Medulla oblongata (tissue), 1 donor: ENCODE data around the gene EMSY.

Source experiments
- DNase-seq: peaks from one replicate; pipeline ENCODE4 v3.0.0-alpha.2; 2015; ENCODE audit errors: extremely low spot score

The EMSY gene

DNA sequence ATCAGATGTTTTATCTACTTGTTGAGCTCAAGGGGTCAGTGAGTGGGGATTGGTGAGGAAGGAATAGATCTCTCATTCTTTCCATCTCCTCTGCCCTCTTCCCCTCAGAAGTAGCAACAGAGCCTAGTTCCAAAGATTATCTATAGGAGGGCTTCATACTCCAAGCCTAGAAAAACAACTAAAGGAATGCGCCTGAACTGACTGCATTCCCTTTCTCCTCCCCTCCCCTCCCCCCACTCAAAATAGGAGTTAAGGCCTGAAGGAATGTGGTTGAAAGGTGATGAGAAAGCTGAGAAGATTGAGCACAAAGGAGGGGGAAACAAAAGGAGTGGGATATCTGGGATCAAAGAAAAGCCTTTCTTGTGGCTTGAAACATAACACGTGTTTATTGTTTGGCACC, 10.5 kb downstream of the EMSY start:
- DNase-seq = no peak

- no peak for DNase-seq
Observed at GRCh38 chr11:76455931-76456330, 11.1 kb downstream of the EMSY start.

GRCh38 chr11:76456571-76456970, 11.8 kb downstream of the EMSY start:
- DNase-seq = no peak

DNA sequence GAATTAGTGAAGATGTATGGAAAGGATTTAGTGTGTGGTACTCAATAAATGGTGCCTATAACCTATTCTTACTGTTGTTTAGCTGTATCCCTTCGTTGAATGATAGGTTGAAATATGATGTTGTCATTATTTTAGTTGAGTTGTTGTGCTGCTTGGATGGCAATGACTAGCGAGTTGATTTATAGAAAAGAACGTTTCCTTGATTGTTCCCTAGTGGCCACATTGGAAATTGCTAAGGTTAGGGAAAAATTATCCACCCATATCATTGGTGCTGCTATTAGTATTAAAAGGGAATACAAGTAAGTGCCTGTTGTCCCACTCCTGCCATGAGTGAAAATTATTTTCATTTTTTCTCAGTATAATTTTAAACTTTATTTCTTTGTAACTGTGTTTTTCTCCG, 14.5 kb downstream of the EMSY start:
- no peak for DNase-seq

GRCh38 chr11:76459846-76460245, 15.0 kb downstream of the EMSY start:
- DNase-seq = no peak

DNA sequence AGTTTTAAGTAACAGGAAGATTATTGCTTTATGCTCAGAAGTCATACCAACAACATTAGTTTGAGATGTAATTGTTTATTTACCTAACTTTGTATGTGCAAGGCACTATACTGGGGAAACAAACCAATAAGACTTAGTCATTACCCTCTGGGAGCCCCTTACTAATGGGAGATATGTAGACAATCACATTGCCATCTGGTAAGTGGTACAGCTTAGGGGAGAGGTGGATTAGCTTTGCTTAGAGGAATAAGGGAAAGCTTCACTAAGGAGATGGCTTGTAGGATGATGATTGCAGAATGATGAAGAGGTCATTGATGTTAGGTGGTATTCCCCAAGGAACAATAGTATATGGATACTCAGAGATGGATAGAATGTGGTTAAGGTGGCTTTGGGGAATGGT, 17.5 kb downstream of the EMSY start:
- DNase-seq = no peak

DNA sequence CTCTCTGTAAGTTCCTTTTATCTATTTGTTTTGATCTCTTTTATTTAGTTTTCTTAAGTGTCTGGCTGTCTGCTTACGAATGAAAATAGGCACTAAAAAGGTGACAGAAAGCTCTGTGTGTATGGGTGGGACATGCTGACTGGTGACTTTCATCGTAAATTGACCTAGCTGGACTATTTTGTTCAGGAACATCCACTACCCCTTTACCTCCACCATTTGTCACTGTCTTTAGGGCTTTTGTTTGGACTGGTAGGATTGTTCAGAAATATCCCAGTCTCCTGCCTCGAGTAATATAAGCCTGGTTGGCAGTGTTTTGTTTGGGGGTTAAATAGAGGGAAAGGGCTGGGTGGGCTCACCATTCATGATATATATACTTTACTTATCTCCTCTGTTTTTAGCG, 20.9 kb downstream of the EMSY start:
- no peak for DNase-seq

- no peak for DNase-seq
Observed at GRCh38 chr11:76466666-76467065, 21.8 kb downstream of the EMSY start.

GRCh38 chr11:76469141-76469540, 24.3 kb downstream of the EMSY start:
- DNase-seq = no peak

DNA sequence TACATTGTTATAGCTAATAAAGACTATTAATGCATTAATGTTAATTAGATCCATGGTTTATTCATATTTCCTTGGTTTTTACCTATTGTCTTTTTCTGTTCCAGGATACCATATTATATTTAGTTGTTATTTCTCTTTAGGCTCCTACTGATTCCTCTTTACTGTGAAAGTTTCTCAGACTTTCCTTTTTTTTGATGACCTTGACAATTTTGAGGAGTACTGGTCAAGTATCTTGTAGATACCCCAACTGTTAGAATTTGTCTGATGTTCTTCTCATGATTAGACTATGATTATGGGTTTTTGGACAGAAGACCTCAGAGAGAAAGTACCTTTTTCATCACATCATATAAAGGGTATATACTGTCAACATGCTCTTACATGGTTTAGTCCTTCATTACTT, 26.6 kb downstream of the EMSY start:
- DNase-seq = no peak

DNA sequence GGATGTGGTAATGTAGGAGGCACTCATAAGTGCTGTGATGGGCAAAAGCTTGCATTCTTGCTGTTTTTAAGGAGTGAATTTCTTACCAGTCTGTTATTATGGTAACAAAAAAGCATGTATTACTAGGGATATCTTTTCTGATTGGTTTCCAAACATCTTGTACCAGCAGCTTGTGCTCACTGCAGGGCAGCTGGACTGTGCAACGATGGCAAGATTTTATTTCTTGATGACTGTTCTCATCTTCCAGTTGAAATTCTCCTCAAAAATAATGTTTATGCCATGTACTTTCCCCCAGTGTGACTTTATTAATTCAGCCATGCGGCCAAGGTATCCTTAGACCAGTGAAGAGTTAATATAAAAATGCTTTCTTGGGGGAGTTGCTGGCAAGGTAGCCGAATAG, 35.4 kb downstream of the EMSY start:
- no peak for DNase-seq

GRCh38 chr11:76491644-76492043, 46.8 kb downstream of the EMSY start:
- DNase-seq = no peak

- DNase-seq = no peak
Observed at GRCh38 chr11:76493040-76493439, 48.2 kb downstream of the EMSY start.

GRCh38 chr11:76493626-76494539, 49.1 kb downstream of the EMSY start:
- no peak for DNase-seq

DNA sequence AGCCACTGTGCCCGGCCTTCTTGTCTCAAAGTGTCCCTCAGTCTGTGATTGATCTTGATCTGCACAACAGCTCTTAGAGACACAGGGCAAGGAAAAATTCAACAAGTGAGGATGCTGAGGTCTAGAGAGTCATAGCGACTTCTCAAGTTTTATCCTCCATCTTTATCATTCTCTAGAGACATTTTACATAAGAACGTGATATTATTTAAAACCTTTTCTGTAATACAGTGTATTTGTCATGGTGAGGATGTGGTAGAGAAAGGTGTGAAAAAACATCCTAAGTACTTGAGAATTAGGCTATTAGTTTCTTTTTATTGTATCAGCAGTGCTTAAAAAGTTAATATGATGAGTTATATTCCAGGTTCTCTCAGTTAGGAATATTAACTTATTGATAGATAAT, 50.2 kb downstream of the EMSY start:
- no peak for DNase-seq

GRCh38 chr11:76496174-76496573, 51.4 kb downstream of the EMSY start:
- no peak for DNase-seq

DNA sequence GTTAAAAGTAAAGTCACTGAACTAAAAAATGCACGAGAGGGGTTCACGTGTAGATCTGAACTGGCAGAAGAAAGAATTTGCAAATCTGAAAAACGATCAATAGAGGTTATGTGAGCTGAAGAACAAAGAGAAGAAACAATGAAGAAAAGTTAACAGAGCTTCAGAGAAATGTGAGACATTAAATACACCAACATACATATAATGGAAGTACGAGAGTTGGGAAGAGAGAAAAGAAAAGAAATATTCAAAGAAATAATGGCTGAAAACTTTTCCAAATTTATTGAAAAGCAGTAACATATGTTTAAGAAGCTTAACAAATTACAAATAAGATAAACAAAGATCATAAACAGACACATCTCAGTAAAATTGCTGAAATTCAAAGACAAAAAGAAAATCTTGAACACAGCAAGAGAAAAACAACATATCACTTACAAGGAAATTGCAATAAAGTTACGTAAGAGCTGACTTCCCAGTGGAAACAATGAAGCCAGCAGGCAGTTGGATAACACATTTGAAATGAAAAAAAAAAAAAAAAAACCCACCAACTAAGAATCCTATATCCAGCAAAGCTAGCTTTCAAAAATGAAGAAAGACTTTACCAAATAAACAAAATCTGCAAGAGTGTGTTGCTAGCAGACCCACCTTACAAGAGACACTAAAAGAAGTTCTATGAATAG, 56.8 kb downstream of the EMSY start:
- DNase-seq = no peak

- DNase-seq = no peak
Observed at GRCh38 chr11:76506833-76507232, 62.0 kb downstream of the EMSY start.

DNA sequence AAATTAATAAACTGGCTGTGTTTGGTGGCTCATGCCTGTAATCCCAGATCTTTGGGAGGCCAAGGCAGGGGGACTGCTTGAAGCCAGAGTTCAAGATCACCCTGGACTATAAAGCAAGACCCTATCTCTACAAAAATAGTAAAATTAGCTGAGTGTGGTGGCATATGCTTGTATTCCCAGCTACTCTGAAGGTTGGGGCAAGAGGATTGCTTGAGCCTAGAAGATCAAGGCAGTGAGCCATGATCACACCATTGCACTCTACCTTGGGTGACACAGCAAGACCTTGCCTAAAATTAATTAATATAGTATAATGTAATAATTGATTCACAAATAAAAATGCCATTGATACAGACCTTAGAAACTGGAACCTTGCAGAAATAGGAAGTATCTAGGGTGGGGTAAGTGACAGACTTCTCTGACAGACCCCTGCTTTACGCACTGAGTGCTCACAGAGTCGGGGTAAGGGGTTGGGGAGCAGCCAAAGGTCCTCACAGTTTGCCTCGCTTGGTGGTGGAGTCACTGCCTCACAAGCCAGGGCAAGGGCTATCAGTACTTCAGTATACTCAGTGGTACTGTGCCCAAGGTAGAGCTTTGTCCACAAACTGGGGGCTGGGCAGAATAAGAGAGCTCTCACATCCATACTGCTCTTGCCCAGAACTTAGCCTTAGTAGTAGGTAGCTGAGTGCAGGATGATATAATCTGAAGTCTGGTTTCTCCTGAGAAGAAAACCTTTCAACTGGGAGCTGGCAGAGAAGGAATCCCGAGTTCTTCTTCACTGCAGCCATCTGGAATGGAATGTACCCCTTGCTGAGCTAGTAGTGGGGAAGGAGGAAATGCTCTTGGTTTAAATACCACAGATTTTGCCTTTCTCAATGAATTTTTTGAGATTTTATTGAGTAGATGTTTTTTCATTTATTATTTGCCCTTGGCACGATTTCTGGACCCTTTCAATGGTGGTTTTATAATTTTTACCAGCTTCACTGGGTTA, 65.5 kb downstream of the EMSY start:
- no peak for DNase-seq

DNA sequence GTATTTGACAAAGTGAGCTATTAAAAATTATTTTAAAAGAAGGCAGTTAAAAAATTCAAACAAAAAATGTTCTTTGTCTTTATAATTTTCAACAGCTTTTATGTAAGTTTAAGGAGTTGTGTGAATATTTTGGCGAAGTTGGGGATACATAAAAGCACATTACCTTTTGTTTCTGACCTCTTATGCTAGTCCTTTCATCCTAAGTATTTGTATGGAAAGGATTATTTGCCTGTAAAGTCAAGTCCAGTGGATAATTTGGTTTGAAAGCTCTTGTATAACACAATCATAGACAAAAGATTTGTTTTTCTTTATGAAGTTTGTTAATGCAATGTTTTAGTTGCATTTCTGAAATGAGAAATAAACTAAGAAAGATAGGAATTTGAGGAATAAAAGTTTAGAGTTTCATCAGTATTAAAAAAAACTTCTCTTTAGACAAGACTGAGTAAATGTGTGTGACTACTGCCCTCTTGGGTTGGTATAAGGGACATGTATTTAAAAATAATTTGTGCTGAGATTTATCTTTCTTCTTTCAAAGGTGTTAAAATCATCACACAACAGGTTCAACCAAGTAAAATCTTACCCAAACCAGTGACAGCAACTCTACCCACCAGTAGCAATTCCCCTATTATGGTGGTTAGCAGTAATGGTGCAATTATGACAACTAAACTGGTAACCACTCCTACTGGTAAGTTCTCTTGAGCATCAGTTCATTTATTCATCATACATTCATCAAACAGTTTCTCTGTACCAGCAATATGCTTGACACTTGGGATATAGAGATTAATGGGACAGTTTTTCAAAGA, 68.2 kb downstream of the EMSY start:
- DNase-seq = peak; percentile 29

- no peak for DNase-seq
Observed at GRCh38 chr11:76513654-76514034, 68.8 kb downstream of the EMSY start.
